ENCODE results near the gene BPTF.

DNA sequence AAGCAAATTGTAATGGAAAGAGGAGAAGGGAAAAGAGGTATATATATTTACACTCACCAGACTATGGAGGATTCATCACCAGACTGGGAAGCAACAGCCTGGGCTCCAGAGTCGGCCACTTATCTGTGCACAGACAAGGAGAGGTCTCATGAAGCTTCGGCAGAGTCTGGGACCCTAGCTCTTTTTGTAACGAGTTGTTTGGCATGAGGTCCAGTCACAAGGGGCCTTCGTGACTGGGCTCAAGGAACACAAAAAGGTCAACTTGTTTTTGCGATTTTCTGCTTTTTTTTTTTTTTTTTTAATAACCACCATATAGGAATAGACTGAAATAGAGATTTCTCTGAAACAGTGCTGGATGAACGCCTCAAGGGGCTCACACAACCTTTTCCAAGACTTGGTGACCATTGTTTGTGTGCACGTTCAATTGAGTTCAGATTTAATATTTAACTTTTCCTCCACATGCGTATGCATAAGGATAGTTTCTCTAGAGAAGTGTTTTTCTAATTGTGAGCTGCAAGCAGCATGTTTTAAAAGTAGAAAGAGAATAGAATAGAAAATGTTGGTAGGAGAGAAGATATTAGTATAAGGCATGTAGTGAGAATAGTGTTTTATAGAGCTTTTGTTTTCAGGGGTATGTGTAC lies 25.8 kb downstream of the BPTF start:
- TF ChIP-seq CTCF (IDR thresholded peaks at IDR 0.05) (no peak), EZH2phosphoT487 (IDR thresholded peaks at IDR 0.05) (no peak), EZH2 (IDR thresholded peaks at IDR 0.05) (no peak)
